Hippocampal formation (tissue), 2 donors: ENCODE data around the gene RNF149.

Experiments
- DNase-seq, 2 donors: peaks; one replicate each; lab custom pipeline; 2025; lab: John Stamatoyannopoulos, UW

RNF149 gene

GRCh38 chr2:101230541-101231001 lies 77.9 kb downstream of the RNF149 start:
- no peak for DNase-seq
